OCI-LY7 (cell line): ENCODE results near the gene SYNM. TPM values are rescaled to one million over a fixed set of nuclear protein-coding genes. Genes with fewer than 3 reads are reported as not detected.

Experiments
- BruUV-seq: library from RNA; stranded (reverse); fragments of 400-500 nt; replicated peaks from 2 replicates; lab custom pipeline; 2021; lab: Mats Ljungman, UMichigan
- CTCF ChIA-PET: fragments of 300-600 bp; sonication (Branson Sonifier 250); formaldehyde crosslinking; loops from one replicate; lab custom pipeline; 2022; ENCODE audit warnings: antibody characterized with exemption; ENCODE audit not compliant: unreplicated experiment; lab: Charles Lee
- POLR2A ChIA-PET: fragments of 300-600 bp; sonication (Branson Sonifier 250); formaldehyde crosslinking; loops from one replicate; lab custom pipeline; 2022; ENCODE audit warnings: antibody characterized with exemption; lab: Charles Lee
- DNase-seq: peaks from one replicate; pipeline ENCODE4 v3.0.0-alpha.2; 2015; ENCODE audit warnings: low spot score
- H2AFZ ChIP-seq: fragments of 200-600 bp; sonication (generic), shearing (Covaris generic); 2 replicates; pipeline ENCODE4 v1.6.1; 2014; ENCODE audit warnings: mild to moderate bottlenecking, antibody characterized with exemption, low read length, moderate library complexity
- H3K27ac ChIP-seq: fragments of 200-600 bp; sonication (generic); 2 replicates; pipeline ENCODE4 v1.5.1; 2014; ENCODE audit warnings: mixed run types, low read depth, mild to moderate bottlenecking, moderate library complexity, low read length, inconsistent platforms; ENCODE audit not compliant: poor library complexity, severe bottlenecking
- H3K36me3 ChIP-seq: fragments of 200-600 bp; sonication (generic); 2 replicates; pipeline ENCODE4 v1.6.1; 2014; ENCODE audit warnings: mild to moderate bottlenecking, antibody characterized with exemption, low read length, moderate library complexity, mixed read lengths; ENCODE audit not compliant: insufficient read depth
- H3K4me1 ChIP-seq: fragments of 200-600 bp; sonication (generic); 2 replicates; pipeline ENCODE4 v1.5.1; 2014; ENCODE audit warnings: mild to moderate bottlenecking, low read length; ENCODE audit not compliant: insufficient read depth, poor library complexity, severe bottlenecking
- H3K4me2 ChIP-seq: fragments of 200-600 bp; sonication (generic); 2 replicates; pipeline ENCODE4 v1.6.1; 2014; ENCODE audit warnings: mild to moderate bottlenecking, low read length
- H3K4me3 ChIP-seq: fragments of 200-600 bp; sonication (generic); 2 replicates; pipeline ENCODE4 v1.5.1; 2014; ENCODE audit warnings: mild to moderate bottlenecking, low read depth, low read length; ENCODE audit not compliant: poor library complexity, severe bottlenecking
- H3K79me2 ChIP-seq: fragments of 200-600 bp; sonication (generic); 2 replicates; pipeline ENCODE4 v1.6.1; 2016; ENCODE audit warnings: low read depth, mild to moderate bottlenecking, low read length, moderate library complexity, mixed read lengths; ENCODE audit not compliant: insufficient read depth
- H3K9me2 ChIP-seq: fragments of 200-600 bp; sonication (generic); 2 replicates; pipeline ENCODE4 v1.6.1; 2016; ENCODE audit warnings: mild to moderate bottlenecking, low read length, mixed read lengths; ENCODE audit not compliant: insufficient read depth
- H3K9me3 ChIP-seq: fragments of 200-600 bp; sonication (generic); 2 replicates; pipeline ENCODE4 v1.6.1; 2014; ENCODE audit warnings: mild to moderate bottlenecking, mixed run types, low read length, mixed read lengths
- H4K20me1 ChIP-seq: fragments of 200-600 bp; sonication (generic); 2 replicates; pipeline ENCODE4 v1.6.1; 2014; ENCODE audit warnings: mild to moderate bottlenecking, antibody characterized with exemption, low read length, moderate library complexity, mixed read lengths; ENCODE audit not compliant: insufficient read depth
- CTCF ChIP-seq: fragments of 200-600 bp; sonication (generic); conservative IDR thresholded peaks from 2 replicates; pipeline ENCODE4 v1.5.1; 2014; ENCODE audit warnings: mild to moderate bottlenecking, antibody characterized with exemption, low read length, moderate library complexity, mixed read lengths
- EZH2phosphoT487 ChIP-seq: fragments of 200-600 bp; sonication (generic); IDR thresholded peaks from 2 replicates; pipeline ENCODE4 v1.6.1; 2018; ENCODE audit warnings: low read depth, borderline replicate concordance, mild to moderate bottlenecking, mixed run types, antibody characterized with exemption, low read length, moderate library complexity, mixed read lengths
- intact Hi-C: fragments of 100-400 bp; cut with micrococcal nuclease; formaldehyde crosslinking; loops from one replicate; pipeline ENCODE4 v1.10.0; 2022; ENCODE audit not compliant: unreplicated experiment
- total RNA-seq, 2 experiments: library from RNA; depleted of rRNA in 1 of 2; stranded (reverse); fragments of >200 nt in 1 of 2; shearing (Covaris generic) in 1 of 2; gene quantifications; 2 replicates each; pipeline ENCODE4 v1.2.3, GENCODE V29; 2014 to 2022

The SYNM gene
- total RNA-seq, 2 experiments from 2014 or later, result 0.08 to 0.41 TPM

GRCh38 chr15:99174567-99175395 lies 69.9 kb downstream of the SYNM start:
- no peak overlapping the region for H2AFZ ChIP-seq
- H3K9me3 ChIP-seq, result no peaks in the 10 kb centered on the region
- intact Hi-C loops, result no loop called here
- BruUV-seq, result no TSS peak
- H3K36me3 ChIP-seq, result no peaks in the 10 kb centered on the region
- POLR2A ChIA-PET, result interaction anchor here (0.6 kb wide), 1 partner anchor 90 kb away, joined by 3 read pairs; no protein-coding TSS in a partner anchor
- H3K9me2 ChIP-seq, result no peaks in the 10 kb centered on the region
- no peak for DNase-seq
- no peak overlapping the region for H3K27ac ChIP-seq
- no peak overlapping the region for H3K4me2 ChIP-seq
- no peaks in the 10 kb centered on the region for H3K4me1 ChIP-seq
- no peaks in the 10 kb centered on the region for H3K79me2 ChIP-seq
- no peaks in the 10 kb centered on the region for H4K20me1 ChIP-seq
- no peak overlapping the region for H3K4me3 ChIP-seq
- CTCF ChIA-PET, result no interaction called here
- no peak for TF ChIP-seq CTCF
- TF ChIP-seq EZH2phosphoT487, result no peak

GRCh38 chr15:99176757-99177156 lies 71.9 kb downstream of the SYNM start:
- no peak for DNase-seq
- Histone ChIP-seq H3K36me3 (no peaks in the 10 kb centered on the region), H3K4me2 (no peak overlapping the region), H3K9me2 (no peaks in the 10 kb centered on the region), H2AFZ (no peak overlapping the region), H4K20me1 (no peaks in the 10 kb centered on the region), H3K27ac (no peak overlapping the region), H3K9me3 (no peaks in the 10 kb centered on the region), H3K79me2 (no peaks in the 10 kb centered on the region), H3K4me3 (no peak overlapping the region), H3K4me1 (no peaks in the 10 kb centered on the region)
- BruUV-seq, result no TSS peak
- intact Hi-C loops, result no loop called here
- TF ChIP-seq CTCF (no peak), EZH2phosphoT487 (no peak)
- ChIA-PET POLR2A (interaction anchor here (0.6 kb wide), 1 partner anchor 288 kb away, joined by 4 read pairs; no protein-coding TSS in a partner anchor), CTCF (no interaction called here)

GRCh38 chr15:99177679-99178078 lies 72.8 kb downstream of the SYNM start:
- no peaks in the 10 kb centered on the region for H3K36me3 ChIP-seq
- ChIA-PET CTCF (no interaction called here), POLR2A (no interaction called here)
- H3K9me3 ChIP-seq, result no peaks in the 10 kb centered on the region
- no peak overlapping the region for H3K4me2 ChIP-seq
- no peak for TF ChIP-seq EZH2phosphoT487
- H3K9me2 ChIP-seq, result no peaks in the 10 kb centered on the region
- no peaks in the 10 kb centered on the region for H3K79me2 ChIP-seq
- no TSS peak for BruUV-seq
- H4K20me1 ChIP-seq, result no peaks in the 10 kb centered on the region
- H3K27ac ChIP-seq, result no peak overlapping the region
- intact Hi-C loops, result no loop called here
- H3K4me1 ChIP-seq, result no peaks in the 10 kb centered on the region
- H3K4me3 ChIP-seq, result no peak overlapping the region
- H2AFZ ChIP-seq, result no peak overlapping the region
- no peak for DNase-seq
